Measurements from ENCODE around the gene MRTFB. TPM values are rescaled to one million over a fixed set of nuclear protein-coding genes. Genes with fewer than 3 reads are reported as not detected.

MRTFB gene
- total RNA-seq, 1 donor from 2014 or later: 20.9 TPM

GRCh38 chr16:14051103-14051729, 19.9 kb upstream of the MRTFB start:
- intact Hi-C loops (cut with micrococcal nuclease): no loop called here
- H3K4me1 Mint-ChIP-seq: no peaks in the 10 kb centered on the region
- H3K36me3 Mint-ChIP-seq (ENCODE audit: low read depth): no peaks in the 10 kb centered on the region
- H3K27me3 Mint-ChIP-seq: peaks cover 5% of the 10 kb centered on the region
- peaks cover under 1% of the 10 kb centered on the region for H3K9me3 Mint-ChIP-seq
- ChIA-PET POLR2A (interaction anchor here (0.6 kb wide), 1 partner anchor 582 kb away, joined by 3 read pairs; no protein-coding TSS in a partner anchor), CTCF (no interaction called here)
- no peak for TF ChIP-seq CTCF (IDR thresholded peaks at IDR 0.05)
- DNase-seq: no peak
- no peak overlapping the region for H3K4me3 Mint-ChIP-seq
- H3K27ac Mint-ChIP-seq: no peak overlapping the region
- ATAC-seq (ENCODE audit: low read depth): no peak

- H3K27me3 Mint-ChIP-seq: peaks cover 9% of the 10 kb centered on the region
- no peak for ATAC-seq (ENCODE audit: low read depth)
- H3K36me3 Mint-ChIP-seq (ENCODE audit: low read depth): no peaks in the 10 kb centered on the region
- no peak overlapping the region for H3K27ac Mint-ChIP-seq
- TF ChIP-seq CTCF (IDR thresholded peaks at IDR 0.05): no peak
- no peak overlapping the region for H3K4me3 Mint-ChIP-seq
- DNase-seq: no peak
- H3K4me1 Mint-ChIP-seq: no peaks in the 10 kb centered on the region
- H3K9me3 Mint-ChIP-seq: peaks cover 7% of the 10 kb centered on the region
- CTCF ChIA-PET: no interaction called here
- POLR2A ChIA-PET: no interaction called here
- intact Hi-C loops (cut with micrococcal nuclease): no loop called here
Measured at GRCh38 chr16:14056970-14057369, 14.1 kb upstream of the MRTFB start.

GRCh38 chr16:14057878-14058382, 13.2 kb upstream of the MRTFB start:
- POLR2A ChIA-PET: no interaction called here
- H3K27me3 Mint-ChIP-seq: peaks cover 9% of the 10 kb centered on the region
- CTCF ChIA-PET: no interaction called here

GRCh38 chr16:14061732-14062259, 9.3 kb upstream of the MRTFB start:
- intact Hi-C loops (cut with micrococcal nuclease): no loop called here
- H3K27ac Mint-ChIP-seq: no peak overlapping the region

More at GRCh38 chr16:14057878-14058382, 13.2 kb upstream of the MRTFB start:
- Mint-ChIP-seq H3K4me3 (no peak overlapping the region), H3K4me1 (no peaks in the 10 kb centered on the region), H3K9me3 (peaks cover 7% of the 10 kb centered on the region), H3K36me3 (ENCODE audit: low read depth) (no peaks in the 10 kb centered on the region), H3K27ac (no peak overlapping the region)
- ATAC-seq (ENCODE audit: low read depth) (no peak), DNase-seq (no peak)
- TF ChIP-seq CTCF (IDR thresholded peaks at IDR 0.05): no peak
- intact Hi-C loops (cut with micrococcal nuclease): no loop called here

More at GRCh38 chr16:14061732-14062259, 9.3 kb upstream of the MRTFB start:
- Mint-ChIP-seq H3K4me3 (no peak overlapping the region), H3K36me3 (ENCODE audit: low read depth) (no peaks in the 10 kb centered on the region), H3K4me1 (no peaks in the 10 kb centered on the region), H3K9me3 (peaks cover under 1% of the 10 kb centered on the region), H3K27me3 (peaks cover 2% of the 10 kb centered on the region)
- POLR2A ChIA-PET: no interaction called here
- ATAC-seq (ENCODE audit: low read depth) (no peak), DNase-seq (no peak)
- CTCF ChIA-PET: no interaction called here
- no peak for TF ChIP-seq CTCF (IDR thresholded peaks at IDR 0.05)

Measured in activated B cell treated with CpG ODN at 0.5 μM for 24 hours (primary cell).